OCI-LY1 (cell line): Measurements from ENCODE around the gene LRRC74A.

Experiments
- H2AFZ ChIP-seq: fragments of 200-600 bp; sonication (generic), shearing (Covaris generic); 2 replicates; pipeline ENCODE4 v1.6.0; 2014; ENCODE audit warnings: antibody characterized with exemption, mild to moderate bottlenecking, low read length
- H3F3A ChIP-seq: fragments of 200-600 bp; sonication (generic), shearing (Covaris generic); 2 replicates; pipeline ENCODE4 v1.6.0; 2014; ENCODE audit warnings: mild to moderate bottlenecking, antibody characterized with exemption, low read length, moderate library complexity; ENCODE audit not compliant: insufficient read depth
- H3K27ac ChIP-seq: fragments of 200-600 bp; sonication (generic); 2 replicates; pipeline ENCODE4 v1.5.1; 2014; ENCODE audit warnings: low read length, mixed run types, mild to moderate bottlenecking, low read depth; ENCODE audit not compliant: poor library complexity, severe bottlenecking
- H3K27me3 ChIP-seq: fragments of 200-600 bp; sonication (generic); 2 replicates; pipeline ENCODE4 v1.6.0; 2014; ENCODE audit warnings: antibody characterized with exemption, mild to moderate bottlenecking, low read length, moderate library complexity; ENCODE audit not compliant: insufficient read depth
- H3K36me3 ChIP-seq: fragments of 200-600 bp; sonication (generic); 2 replicates; pipeline ENCODE4 v1.6.1; 2014; ENCODE audit warnings: mild to moderate bottlenecking, antibody characterized with exemption, low read length, moderate library complexity, mixed read lengths; ENCODE audit not compliant: insufficient read depth
- H3K4me1 ChIP-seq: fragments of 200-600 bp; sonication (generic); 2 replicates; pipeline ENCODE4 v1.5.1; 2014; ENCODE audit warnings: mild to moderate bottlenecking, low read length, moderate library complexity; ENCODE audit not compliant: insufficient read depth, severe bottlenecking
- H3K4me2 ChIP-seq: fragments of 200-600 bp; sonication (generic), shearing (Covaris generic); 2 replicates; pipeline ENCODE4 v1.6.1; 2014; ENCODE audit warnings: low read length
- H3K4me3 ChIP-seq: fragments of 200-600 bp; sonication (generic); 2 replicates; pipeline ENCODE4 v1.5.1; 2014; ENCODE audit warnings: low read length, low read depth, mild to moderate bottlenecking, mixed read lengths; ENCODE audit not compliant: poor library complexity, severe bottlenecking
- H3K79me2 ChIP-seq: fragments of 200-600 bp; shearing (Covaris generic); 2 replicates; pipeline ENCODE4 v1.6.1; 2016; ENCODE audit warnings: mixed run types, low read length, mixed read lengths; ENCODE audit not compliant: insufficient read depth
- H3K9ac ChIP-seq: fragments of 200-600 bp; sonication (generic), shearing (Covaris generic); 2 replicates; pipeline ENCODE4 v1.6.1; 2014; ENCODE audit warnings: mild to moderate bottlenecking, low read length, mixed read lengths
- H3K9me2 ChIP-seq: fragments of 200-600 bp; sonication (generic), shearing (Covaris generic); 2 replicates; pipeline ENCODE4 v1.6.1; 2014; ENCODE audit warnings: low read depth, mild to moderate bottlenecking, low read length, mixed read lengths
- H3K9me3 ChIP-seq: fragments of 200-600 bp; shearing (Covaris generic); 2 replicates; pipeline ENCODE4 v1.6.1; 2014; ENCODE audit warnings: low read length, mixed read lengths
- H4K20me1 ChIP-seq: fragments of 200-600 bp; sonication (generic), shearing (Covaris generic); 2 replicates; pipeline ENCODE4 v1.6.0; 2016; ENCODE audit warnings: mild to moderate bottlenecking, low read length; ENCODE audit not compliant: insufficient read depth
- EZH2 ChIP-seq: fragments of 200-600 bp; sonication (generic), shearing (Covaris generic); IDR thresholded peaks from 2 replicates; pipeline ENCODE4 v1.8.0; 2017; ENCODE audit warnings: borderline replicate concordance, mixed run types, mild to moderate bottlenecking, antibody characterized with exemption, low read length, moderate library complexity, mixed read lengths
- TF ChIP-seq, protein P1 (sequence below): fragments of 200-600 bp; sonication (generic), shearing (Covaris generic); IDR thresholded peaks from 2 replicates; pipeline ENCODE4 v1.5.1; 2017; ENCODE audit warnings: mild to moderate bottlenecking, antibody characterized with exemption, low read length, moderate library complexity, mixed read lengths

LRRC74A gene

GRCh38 chr14:76876076-76876475 is 49.9 kb downstream of the LRRC74A start:
- Histone ChIP-seq H3K27ac (no peak overlapping the region), H3K9ac (no peak overlapping the region), H2AFZ (no peak overlapping the region), H3F3A (no peaks in the 10 kb centered on the region), H3K36me3 (no peaks in the 10 kb centered on the region; the same call in 1 of the 2 replicates), H3K79me2 (no peaks in the 10 kb centered on the region), H3K9me3 (no peaks in the 10 kb centered on the region), H4K20me1 (no peaks in the 10 kb centered on the region), H3K4me3 (no peak overlapping the region), H3K27me3 (peaks cover 11% of the 10 kb centered on the region; the same call in 1 of the 2 replicates), H3K4me2 (no peak overlapping the region), H3K9me2 (no peaks in the 10 kb centered on the region), H3K4me1 (no peaks in the 10 kb centered on the region)
- TF ChIP-seq, protein P1, sequence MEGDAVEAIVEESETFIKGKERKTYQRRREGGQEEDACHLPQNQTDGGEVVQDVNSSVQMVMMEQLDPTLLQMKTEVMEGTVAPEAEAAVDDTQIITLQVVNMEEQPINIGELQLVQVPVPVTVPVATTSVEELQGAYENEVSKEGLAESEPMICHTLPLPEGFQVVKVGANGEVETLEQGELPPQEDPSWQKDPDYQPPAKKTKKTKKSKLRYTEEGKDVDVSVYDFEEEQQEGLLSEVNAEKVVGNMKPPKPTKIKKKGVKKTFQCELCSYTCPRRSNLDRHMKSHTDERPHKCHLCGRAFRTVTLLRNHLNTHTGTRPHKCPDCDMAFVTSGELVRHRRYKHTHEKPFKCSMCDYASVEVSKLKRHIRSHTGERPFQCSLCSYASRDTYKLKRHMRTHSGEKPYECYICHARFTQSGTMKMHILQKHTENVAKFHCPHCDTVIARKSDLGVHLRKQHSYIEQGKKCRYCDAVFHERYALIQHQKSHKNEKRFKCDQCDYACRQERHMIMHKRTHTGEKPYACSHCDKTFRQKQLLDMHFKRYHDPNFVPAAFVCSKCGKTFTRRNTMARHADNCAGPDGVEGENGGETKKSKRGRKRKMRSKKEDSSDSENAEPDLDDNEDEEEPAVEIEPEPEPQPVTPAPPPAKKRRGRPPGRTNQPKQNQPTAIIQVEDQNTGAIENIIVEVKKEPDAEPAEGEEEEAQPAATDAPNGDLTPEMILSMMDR, result peak; percentile 95
- TF ChIP-seq EZH2, result no peak

- Histone ChIP-seq H3K36me3 (no peaks in the 10 kb centered on the region; the same call in 1 of the 2 replicates), H3K4me3 (no peak overlapping the region), H2AFZ (no peak overlapping the region), H3F3A (no peaks in the 10 kb centered on the region), H3K9ac (no peak overlapping the region), H3K27me3 (peaks cover 17% of the 10 kb centered on the region; the same call in 1 of the 2 replicates), H3K4me2 (no peak overlapping the region), H3K4me1 (no peaks in the 10 kb centered on the region), H3K79me2 (no peaks in the 10 kb centered on the region), H3K9me2 (no peaks in the 10 kb centered on the region), H4K20me1 (no peaks in the 10 kb centered on the region), H3K9me3 (no peaks in the 10 kb centered on the region), H3K27ac (no peak overlapping the region)
- no peak for TF ChIP-seq EZH2
- TF ChIP-seq, protein P1, result no peak
These were observed 51.7 kb downstream of the LRRC74A start for GRCh38 chr14:76877871-76878270.

DNA sequence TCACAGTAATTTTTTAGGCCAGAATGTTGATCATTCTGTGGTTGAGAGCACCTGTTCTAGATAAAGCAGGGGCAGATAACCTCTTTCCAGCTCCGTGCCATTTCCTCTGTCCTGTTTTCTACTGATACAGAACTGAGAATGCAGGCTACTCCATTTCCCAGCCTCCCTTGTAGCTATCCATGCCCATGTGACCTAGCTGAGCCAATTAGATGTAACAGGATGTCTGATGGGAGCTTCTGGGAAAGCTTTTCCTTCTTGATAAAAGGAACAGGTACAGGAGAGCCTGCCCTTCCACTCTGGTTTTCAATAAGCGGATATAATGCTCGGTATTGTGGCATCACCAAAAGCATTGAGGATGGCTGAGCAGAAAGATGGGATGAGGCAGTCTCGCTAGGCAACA is 54.2 kb downstream of the LRRC74A start:
- no peak overlapping the region for H3K4me3 ChIP-seq
- H3K9me2 ChIP-seq, result no peaks in the 10 kb centered on the region
- H3F3A ChIP-seq, result no peaks in the 10 kb centered on the region
- no peaks in the 10 kb centered on the region for H3K4me1 ChIP-seq
- peaks cover 13% of the 10 kb centered on the region; the same call in 1 of the 2 replicates for H3K27me3 ChIP-seq
- H3K9ac ChIP-seq, result no peak overlapping the region
- no peaks in the 10 kb centered on the region; the same call in 1 of the 2 replicates for H3K36me3 ChIP-seq
- TF ChIP-seq, protein P1, result no peak
- no peak for TF ChIP-seq EZH2
- no peak overlapping the region for H3K4me2 ChIP-seq
- no peak overlapping the region for H2AFZ ChIP-seq
- H3K9me3 ChIP-seq, result no peaks in the 10 kb centered on the region
- no peaks in the 10 kb centered on the region for H4K20me1 ChIP-seq
- no peaks in the 10 kb centered on the region for H3K79me2 ChIP-seq
- no peak overlapping the region for H3K27ac ChIP-seq
